Measurements from ENCODE around the gene L3HYPDH. TPM values are rescaled to one million over a fixed set of nuclear protein-coding genes. Genes with fewer than 3 reads are reported as not detected.

Gene L3HYPDH
- total and polyA plus RNA-seq, 2 of the 13 experiments (the other 11 are each of a cell fraction or from before 2014, with no cell fraction given): 30.5 to 36.6 TPM

GRCh38 chr14:59464486-59465315 is 19.5 kb downstream of the L3HYPDH start (continued):
- TF ChIP-seq ZBED4 (CRISPR knock-in tag; IDR thresholded peaks at IDR 0.05; ENCODE audit: borderline replicate concordance) (no peak), SNAPC2 (CRISPR knock-in tag; IDR thresholded peaks at IDR 0.05) (no peak), RFX3 (CRISPR knock-in tag; IDR thresholded peaks at IDR 0.05) (no peak), ZFYVE20 (CRISPR knock-in tag; IDR thresholded peaks at IDR 0.05; ENCODE audit: borderline replicate concordance, low read depth) (no peak), THAP11 (CRISPR knock-in tag; IDR thresholded peaks at IDR 0.05) (no peak), ZNF616 (CRISPR knock-in tag; IDR thresholded peaks at IDR 0.05; ENCODE audit: low read depth) (peak; percentile 86; the same call in 1 of the 2 replicates), MAZ (IDR thresholded peaks at IDR 0.05; ENCODE audit: borderline replicate concordance, low read depth, low read length) (no peak), MAZ (CRISPR knock-in tag; IDR thresholded peaks at IDR 0.05; ENCODE audit: low read depth) (peak; percentile 79), SMARCC2 (IDR thresholded peaks at IDR 0.05) (no peak), ZNF567 (CRISPR knock-in tag; IDR thresholded peaks at IDR 0.05; ENCODE audit: borderline replicate concordance) (no peak), ZZZ3 (CRISPR knock-in tag; IDR thresholded peaks at IDR 0.05; ENCODE audit: borderline replicate concordance) (no peak), ZNF431 (CRISPR knock-in tag; IDR thresholded peaks at IDR 0.05; ENCODE audit: borderline replicate concordance, low read depth) (no peak), ZBTB3 (CRISPR knock-in tag; IDR thresholded peaks at IDR 0.05; ENCODE audit: borderline replicate concordance, low read depth) (no peak), ZNF883 (CRISPR knock-in tag; IDR thresholded peaks at IDR 0.05; ENCODE audit: not compliant biosample characterization) (no peak), MIXL1 (CRISPR knock-in tag; IDR thresholded peaks at IDR 0.05) (no peak), ZNF280B (CRISPR knock-in tag; IDR thresholded peaks at IDR 0.05; ENCODE audit: borderline replicate concordance) (no peak; the same call in 1 of the 2 replicates), MYC (CRISPR knock-in tag; IDR thresholded peaks at IDR 0.05; ENCODE audit: borderline replicate concordance) (peak; percentile 44; the same call in 1 of the 2 replicates), ZSCAN21 (CRISPR knock-in tag; IDR thresholded peaks at IDR 0.05; ENCODE audit: borderline replicate concordance) (peak; percentile 14; the same call in 1 of the 2 replicates), ZMAT3 (CRISPR knock-in tag; conservative IDR thresholded peaks at IDR 0.05) (peak; percentile 83; the same call in 1 of the 2 replicates), NFYC (CRISPR knock-in tag; IDR thresholded peaks at IDR 0.05) (no peak), AGO2 (optimal IDR thresholded peaks at IDR 0.05; ENCODE audit: low read depth, low read length) (peak; percentile 11), ZNF749 (CRISPR knock-in tag; IDR thresholded peaks at IDR 0.05; ENCODE audit: borderline replicate concordance) (no peak), ZNF317 (CRISPR knock-in tag; IDR thresholded peaks at IDR 0.05) (no peak), ZBTB14 (CRISPR knock-in tag; IDR thresholded peaks at IDR 0.05) (no peak)
